HG02798 (cell line): ENCODE results near the gene CRAMP1.
"Not testable (repeated sequence)": the region's sequence is repeated elsewhere in the genome, so short reads cannot be mapped to it uniquely, and the experiment has no call there.

Experiments
- ATAC-seq: cut with Tn5 transposase; IDR thresholded peaks from one replicate; pipeline ENCODE4 v1.9.1; 2021; ENCODE audit warnings: mild to moderate bottlenecking; ENCODE audit not compliant: unreplicated experiment, poor library complexity

The CRAMP1 gene

DNA sequence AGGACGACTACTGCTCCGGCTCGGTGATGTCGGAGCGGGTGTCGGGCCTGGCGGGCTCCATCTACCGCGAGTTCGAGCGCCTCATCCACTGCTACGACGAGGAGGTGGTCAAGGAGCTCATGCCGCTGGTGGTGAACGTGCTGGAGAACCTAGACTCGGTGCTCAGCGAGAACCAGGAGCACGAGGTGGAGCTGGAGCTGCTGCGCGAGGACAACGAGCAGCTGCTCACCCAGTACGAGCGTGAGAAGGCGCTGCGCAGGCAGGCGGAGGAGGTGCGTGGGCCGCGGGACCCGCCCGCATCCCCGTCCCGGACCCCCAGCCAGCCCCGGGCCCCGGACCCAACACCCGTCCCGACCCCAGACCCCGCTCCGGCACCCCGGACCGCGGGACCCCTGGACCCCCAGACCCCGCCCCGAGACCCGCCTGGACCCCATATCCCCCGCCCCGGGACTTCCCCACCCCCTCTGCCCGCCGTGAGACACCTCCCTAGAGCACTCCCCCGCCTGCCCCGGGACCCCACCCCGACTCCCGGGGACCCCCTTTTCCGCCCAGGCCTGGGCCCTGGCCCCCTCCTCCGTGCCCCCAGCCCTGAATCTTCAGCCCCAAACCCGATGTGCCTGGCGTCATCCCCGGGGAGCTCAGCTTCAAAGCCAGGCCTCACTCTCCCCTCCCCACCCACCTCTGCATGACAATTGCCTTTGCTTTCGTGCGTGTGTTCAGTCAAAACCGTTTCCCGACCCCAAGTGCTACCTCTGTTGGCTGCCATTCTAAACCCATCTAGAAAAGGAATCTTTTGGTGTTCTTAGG lies 94.4 kb downstream of the CRAMP1 start:
- ATAC-seq = peak; percentile 17

DNA sequence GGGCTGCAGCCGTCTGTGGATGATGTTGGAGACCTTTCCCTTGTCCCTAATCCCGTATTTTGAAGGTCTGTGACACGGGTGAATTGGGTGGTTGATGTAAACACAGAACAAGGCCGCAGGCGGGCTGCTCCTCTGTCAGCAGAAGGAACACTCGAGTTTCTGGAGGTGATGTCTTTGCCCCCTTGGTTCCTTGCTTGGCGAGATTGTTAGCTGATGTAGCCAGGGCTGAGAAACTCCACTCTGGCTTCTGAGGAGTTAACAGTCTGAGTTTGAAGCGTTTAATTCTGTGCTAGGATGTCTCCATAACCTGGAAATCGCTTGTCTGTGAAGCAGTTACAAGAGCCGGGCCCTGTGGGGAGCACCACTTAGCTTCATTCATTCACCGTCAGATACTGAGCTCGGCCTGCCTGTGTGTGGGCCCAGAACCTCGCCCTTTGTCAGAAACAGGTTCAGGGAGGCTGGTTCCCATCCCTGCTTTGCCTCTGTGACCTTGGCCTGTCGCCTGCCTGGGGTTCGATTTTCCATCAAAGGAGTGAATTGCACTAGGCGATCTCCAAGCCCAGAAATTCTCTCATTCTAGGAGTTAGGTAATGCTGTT lies 95.1 kb downstream of the CRAMP1 start:
- ATAC-seq = no peak

DNA sequence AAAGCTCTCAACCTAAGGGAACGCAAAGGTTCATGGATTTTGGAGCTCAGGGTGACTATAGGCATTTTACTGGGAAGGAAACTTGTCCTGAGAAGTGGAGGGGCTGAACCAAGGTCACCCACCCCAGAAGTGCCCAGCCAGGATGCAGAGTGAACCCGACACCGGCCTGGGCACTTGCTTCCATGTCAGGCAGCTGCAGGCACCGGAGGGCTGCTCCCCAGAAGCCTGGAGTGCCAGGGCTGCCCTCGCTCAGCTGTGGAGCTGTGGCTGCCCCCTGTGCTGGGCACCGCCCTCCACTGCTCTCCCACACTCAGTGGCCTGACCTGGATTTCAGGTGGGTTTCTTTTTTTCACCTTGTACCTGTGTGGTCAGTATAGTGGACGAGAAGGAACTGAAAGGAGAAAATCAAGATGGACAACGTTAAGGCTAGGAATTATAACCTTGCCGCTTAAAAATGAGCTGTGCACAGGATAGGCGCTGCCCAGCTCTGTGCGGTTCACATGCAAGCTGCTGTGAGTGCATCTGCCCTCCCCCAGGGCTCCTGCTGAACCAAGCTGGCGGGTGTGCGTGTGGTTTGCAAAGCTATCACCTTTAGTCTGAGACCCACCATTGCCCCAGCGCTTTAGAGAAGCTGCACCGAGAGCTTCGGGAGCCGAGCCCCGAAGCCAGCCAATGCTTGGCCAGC lies 96.1 kb downstream of the CRAMP1 start:
- ATAC-seq = no peak

DNA sequence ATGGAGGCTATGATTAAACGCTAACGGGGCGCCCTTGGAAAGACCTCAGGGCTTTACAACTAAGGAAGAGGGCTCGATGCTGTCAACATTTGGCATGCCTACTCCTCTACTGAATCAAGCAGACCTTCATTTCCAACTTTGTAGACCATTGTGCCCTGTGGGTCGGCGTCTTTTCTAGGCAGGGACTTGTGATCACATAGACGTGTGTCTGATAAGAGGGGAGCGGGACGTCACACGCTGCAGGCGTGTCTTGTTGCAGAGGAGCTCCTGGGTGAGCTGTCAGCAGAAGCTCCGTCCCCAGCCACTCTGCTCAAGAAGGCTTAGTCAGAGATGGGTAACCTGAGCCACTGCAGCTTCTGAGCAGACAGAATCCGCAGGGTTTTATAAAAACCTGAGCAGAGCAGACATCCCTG lies 96.6 kb downstream of the CRAMP1 start:
- no peak for ATAC-seq

DNA sequence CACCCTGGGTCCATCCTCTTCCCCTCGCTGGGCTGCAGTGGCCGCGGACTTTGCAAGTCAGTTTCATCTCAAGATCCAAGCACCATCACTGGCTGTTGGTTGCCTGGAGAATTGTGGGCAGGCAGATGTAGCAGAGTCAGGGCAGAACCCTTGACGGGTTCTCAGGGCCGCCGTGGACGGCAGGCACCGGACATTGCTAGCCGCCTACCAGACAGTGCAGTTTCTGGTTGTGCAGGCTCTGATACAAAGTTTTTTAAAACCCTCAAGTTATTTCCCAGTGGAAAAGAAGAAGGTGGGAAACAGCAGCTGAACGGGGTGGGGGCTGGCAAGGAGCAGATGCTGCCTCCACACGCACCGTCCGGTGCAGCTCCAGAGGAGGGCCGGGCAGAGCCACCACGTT lies 97.2 kb downstream of the CRAMP1 start:
- ATAC-seq = no peak

DNA sequence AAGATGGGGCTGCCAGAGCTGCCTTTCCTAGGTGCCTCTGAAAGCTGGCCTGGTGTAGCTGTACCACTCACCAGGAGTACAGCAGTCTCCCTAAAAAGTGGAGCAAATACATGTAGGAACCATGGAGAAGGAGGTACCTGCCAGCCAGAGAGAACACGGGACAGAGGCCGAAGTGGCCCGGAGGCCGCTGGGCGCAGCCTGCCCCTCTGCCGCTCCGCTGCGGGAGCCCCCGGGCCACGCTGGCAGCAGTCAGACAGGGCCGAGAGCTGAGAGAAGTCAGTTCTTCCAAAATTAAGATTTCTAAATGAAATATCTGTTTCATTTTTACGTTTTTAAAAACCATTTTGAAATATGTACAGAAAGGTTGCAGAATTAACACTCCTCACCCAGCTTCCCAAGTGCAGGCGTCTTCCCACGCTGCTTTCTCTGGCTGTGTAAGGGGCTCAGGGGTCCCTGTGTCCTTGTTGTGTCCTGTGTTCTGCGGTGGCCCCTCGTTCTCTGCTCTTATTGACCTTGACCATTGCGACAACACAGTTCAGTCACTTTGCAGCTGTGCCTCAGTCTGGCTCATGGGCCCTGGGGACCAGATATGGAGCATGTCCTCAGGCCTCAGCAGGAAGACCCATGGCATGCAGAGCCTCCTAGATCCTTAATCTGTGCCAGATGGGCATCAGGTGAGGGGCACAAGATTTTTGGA lies 98.8 kb downstream of the CRAMP1 start:
- no peak for ATAC-seq

DNA sequence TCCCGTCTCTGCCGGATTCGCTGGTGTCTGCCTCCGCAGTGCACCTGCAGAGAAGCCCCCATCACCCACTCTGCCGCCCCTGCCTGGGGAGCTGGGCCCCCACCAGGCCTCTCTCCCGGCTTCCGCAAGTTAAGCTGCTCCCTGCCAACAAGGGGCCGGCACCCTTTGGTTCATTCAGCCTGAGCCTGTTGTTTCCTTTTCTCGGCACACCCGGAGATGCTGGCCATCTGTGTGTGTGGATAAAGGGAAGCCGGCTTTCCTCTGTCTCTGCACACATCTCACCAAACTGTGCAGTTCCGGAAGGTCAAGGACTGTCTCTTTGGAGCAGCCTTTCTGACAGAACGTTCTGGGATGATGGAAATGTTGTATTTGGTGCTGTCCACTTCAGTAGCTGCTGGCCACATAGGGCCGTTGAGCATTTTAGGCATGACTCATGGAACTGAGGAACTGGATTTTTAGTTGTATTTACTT lies 100.7 kb downstream of the CRAMP1 start:
- ATAC-seq = no peak

DNA sequence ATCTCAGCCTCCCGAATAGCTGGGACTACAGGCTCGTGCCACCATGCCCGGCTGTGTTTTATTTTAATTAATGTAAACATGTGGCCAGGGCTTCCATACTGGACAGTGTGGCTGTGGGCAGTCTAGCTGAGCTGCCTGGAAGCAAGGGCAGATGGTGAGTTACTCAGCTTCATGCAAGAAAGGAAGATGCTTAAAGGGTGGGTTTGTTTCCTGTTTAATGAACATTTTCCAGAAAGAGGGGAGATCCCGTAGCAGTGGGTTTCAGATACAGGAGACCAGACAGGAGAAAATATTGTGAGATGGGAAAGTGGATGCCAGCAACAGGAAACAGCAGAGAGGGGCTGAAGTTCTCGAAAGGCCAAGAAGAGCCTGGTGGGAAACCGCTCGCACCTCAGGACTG lies 101.2 kb downstream of the CRAMP1 start:
- ATAC-seq = peak; percentile 24

DNA sequence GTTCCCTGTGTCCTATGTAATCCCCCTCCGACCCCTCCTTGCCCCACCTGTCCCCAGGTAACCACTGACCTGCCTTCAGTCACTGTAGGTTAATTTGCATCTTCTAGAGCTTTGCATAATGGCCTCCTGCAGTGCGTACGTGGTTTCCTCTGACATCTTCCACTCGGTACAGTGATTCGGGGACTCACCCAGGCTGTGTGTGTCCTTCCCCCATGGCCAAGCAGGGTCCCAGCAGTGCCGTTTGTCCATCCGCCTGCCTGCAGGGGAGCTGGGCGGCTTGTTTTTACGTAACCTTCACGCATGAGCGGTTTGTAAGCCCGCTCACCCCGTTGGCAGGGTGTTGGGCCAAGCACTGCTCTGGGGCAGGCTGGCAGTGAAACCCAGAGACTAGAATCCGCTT lies 101.8 kb downstream of the CRAMP1 start:
- ATAC-seq = peak; percentile 49

DNA sequence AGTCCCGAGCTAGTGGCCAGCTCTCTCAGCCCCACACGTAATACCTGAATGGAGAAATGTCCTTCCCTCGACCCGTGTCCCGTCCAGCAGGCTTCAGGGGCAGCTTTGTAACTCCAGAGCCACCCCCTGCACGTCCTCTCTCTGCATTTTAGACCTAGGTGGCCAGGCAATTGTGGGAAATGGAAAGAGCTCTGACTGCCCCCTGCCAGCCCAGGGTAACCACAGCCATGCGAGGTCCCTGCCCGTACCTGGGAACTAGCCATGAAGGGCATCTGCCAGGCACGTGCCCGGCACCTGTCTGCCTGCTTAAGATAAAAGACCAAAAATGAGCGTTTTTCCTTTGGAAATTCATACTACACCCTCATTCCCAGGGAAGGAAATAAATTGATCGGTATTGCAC lies 103.1 kb downstream of the CRAMP1 start:
- no peak for ATAC-seq

DNA sequence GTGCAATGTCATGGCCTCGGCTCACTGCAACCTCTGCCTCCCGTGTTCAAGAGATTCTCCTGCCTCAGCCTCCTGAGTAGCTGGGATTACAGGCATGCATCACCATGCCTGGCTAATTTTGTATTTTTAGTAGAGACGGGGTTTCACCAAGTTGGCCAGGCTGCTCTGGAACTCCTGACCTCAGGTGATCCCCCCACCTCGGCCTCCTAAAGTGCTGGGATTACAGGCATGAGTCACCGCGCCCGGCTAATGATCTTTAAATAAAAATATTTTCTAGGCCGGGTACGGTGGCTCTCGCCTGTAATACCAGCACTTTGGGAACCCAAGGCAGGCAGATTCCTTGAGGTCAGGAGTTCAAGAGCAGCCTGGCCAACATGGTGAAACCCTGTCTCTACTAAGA lies 106.1 kb downstream of the CRAMP1 start:
- ATAC-seq = not testable (repeated sequence)

DNA sequence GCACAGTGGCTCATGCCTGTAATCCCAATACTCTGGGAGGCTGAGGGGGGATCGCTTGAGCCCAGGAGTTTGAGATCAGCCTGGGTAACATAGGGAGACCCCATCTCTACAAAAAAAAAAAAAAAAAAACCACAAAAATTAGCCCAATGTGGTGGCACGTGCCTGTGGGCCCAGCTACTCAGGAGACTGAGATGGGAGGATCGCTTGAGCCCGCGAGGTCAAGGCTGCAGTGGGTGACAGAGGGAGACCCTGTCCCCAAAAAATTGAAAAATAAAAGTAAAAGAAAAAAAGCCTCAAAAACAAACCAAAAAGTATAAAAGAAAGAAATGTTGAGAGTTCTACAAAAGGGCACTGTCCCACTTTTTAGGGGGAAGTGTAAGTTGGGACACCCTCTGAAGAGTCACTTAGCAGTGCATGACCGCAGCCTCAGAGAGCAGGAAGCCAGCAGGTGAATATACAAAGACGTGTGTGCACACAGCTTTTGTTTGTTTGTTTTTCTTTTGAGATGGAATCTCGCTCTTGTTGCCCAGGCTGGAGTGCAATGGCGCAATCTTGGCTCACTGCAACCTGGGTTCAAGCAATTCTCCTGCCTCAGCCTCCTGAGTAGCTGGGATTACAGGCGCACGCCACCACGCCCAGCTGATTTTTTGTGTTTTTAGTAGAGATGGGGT lies 107.5 kb downstream of the CRAMP1 start:
- ATAC-seq = not testable (repeated sequence)

DNA sequence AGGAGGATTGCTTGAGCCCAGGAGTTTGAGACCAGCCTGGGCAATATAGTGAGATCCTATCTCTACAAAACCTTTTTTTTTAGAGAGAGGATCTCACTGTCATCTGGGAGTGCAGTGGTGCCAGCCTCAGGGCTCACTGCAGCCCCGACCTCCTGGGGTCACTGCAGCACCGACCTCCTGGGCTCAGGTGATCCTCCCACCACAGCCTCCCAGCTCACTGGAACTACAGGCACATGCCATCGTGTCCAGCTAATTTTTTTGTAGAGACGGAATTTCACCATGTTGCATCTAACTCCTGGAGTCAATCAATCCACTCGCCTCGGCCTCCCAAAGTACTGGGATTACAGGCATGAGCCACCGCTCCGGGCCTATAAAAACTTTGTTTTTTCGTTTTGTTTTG lies 109.2 kb downstream of the CRAMP1 start:
- ATAC-seq = no peak

DNA sequence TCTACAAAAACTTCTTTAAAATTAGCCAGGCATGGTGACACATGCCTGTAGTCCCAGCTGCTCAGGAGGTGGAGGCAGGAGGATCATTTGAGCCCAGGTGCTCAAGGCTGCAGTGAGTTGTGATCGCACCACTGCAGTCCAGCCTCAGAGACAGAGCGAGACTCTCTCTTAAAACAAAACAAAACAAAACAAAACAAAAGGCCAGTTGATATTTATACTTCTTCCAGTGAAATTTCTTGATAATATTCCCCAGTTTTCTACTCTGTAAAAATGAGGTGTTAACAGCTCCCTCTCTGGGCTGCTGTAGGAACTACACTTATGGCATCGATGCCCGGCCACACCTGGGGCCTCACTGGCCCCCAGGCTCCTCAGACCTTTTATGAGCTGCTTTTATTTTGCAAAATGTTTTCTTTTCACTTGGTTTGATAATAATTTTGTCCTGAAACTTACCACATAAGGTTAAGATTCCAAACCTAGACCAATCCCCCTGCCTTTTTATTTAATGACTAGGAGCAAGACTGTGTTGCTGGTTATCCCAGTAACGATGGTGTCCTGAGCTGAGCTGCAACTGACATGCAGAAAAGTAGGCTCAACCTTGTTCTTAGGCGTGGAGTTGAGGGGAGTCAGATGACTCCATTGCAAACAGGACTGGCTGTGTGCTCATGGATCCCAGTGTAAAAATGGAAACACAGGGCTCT lies 111.4 kb downstream of the CRAMP1 start:
- no peak for ATAC-seq

DNA sequence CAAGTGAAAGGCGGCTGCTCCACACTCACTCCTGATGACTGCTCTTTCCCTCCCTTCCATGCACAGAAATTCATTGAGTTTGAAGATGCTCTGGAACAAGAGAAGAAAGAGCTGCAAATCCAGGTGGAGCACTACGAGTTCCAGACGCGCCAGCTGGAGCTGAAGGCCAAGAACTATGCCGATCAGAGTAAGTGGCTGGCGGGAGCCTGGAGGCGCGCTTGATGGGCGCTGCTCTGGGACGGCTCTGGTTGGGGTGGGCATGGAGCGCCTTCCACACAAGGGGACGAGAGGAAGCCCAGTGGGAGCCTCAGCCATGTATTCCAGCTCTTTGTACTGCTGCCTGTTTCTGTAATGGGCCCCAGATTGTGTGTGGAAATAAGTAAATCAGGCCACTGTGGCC lies 112.3 kb downstream of the CRAMP1 start:
- no peak for ATAC-seq

DNA sequence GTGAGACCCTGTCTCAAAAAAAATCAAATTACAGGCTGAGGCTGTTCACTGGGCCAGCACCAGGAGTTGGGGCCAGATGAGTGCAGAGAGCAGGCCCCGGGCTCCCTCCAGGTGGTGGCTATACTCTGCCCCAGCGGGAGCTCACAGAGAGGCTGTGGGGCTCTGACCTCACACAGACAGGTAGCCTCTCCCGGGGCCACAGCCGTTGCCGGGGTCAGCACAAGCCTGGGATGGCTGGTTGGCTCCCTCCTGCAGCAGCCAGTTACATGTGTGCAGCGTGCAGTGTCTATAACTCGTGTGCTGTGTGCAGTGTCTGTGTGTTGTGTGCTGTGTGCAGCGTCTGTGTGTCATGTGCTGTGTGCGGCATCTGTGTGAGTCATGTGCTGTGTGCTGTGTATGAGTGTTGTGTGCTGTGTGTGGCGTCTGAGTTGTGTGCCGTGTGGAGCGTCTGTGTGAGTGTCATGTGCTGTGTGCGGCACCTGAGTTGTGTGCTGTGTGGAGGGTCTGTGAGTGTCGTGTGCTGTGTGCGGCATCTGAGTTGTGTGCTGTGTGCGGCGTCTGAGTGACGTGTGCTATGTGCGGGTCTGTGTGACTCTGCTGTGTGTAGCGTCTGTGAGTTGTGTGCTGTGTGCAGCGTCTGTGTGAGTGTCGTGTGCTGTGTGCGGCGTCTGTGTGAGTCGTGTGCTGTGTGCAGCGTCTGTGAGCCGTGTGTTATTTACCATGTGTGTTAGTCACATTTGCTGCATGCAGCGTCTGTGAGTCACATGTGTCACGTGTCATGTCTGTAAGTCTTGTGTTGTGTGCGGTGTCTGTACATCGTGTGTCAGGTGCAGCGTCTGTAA lies 114.7 kb downstream of the CRAMP1 start:
- ATAC-seq = no peak
